GM12878 (cell line): ENCODE data around the gene OLFM2.

Source experiments
- BRCA1 ChIP-seq: IDR thresholded peaks from 2 replicates; pipeline ENCODE4 v1.6.1; 2011; ENCODE audit warnings: low read depth, low read length, improper control_type of control experiment
- CHD1 ChIP-seq: IDR thresholded peaks from 2 replicates; pipeline ENCODE4 v1.6.1; 2012; ENCODE audit warnings: low read depth, low read length, improper control_type of control experiment
- CREM ChIP-seq: IDR thresholded peaks from 2 replicates; pipeline ENCODE4 v1.6.1; 2014; ENCODE audit warnings: antibody characterized with exemption, low read depth
- CTCF ChIP-seq, 3 experiments: IDR thresholded peaks in 2 of 3; conservative IDR thresholded peaks in 1 of 3; 2 replicates each; pipeline ENCODE4 v1.5.1; 2011; ENCODE audit warnings: low read depth in 3 of 3, low read length in 3 of 3, mild to moderate bottlenecking in 3 of 3, control low read depth in 2 of 3, moderate library complexity in 2 of 3, inconsistent platforms in 1 of 3, mixed read lengths in 1 of 3; ENCODE audit not compliant: control insufficient read depth in 2 of 3, insufficient read depth in 1 of 3; ENCODE audit errors: extremely low read depth in 1 of 3
- ELK1 ChIP-seq: IDR thresholded peaks from 2 replicates; pipeline ENCODE4 v1.6.1; 2012; ENCODE audit warnings: low read depth, low read length, improper control_type of control experiment
- EP300 ChIP-seq, 2 experiments: fragments of 150-350 bp in 1 of 2; IDR thresholded peaks; 2 replicates each; pipeline ENCODE4 v1.6.1; 2011 to 2012; ENCODE audit warnings: low read depth in 2 of 2, low read length in 2 of 2, borderline replicate concordance in 1 of 2, improper control_type of control experiment in 1 of 2, inconsistent platforms in 1 of 2; ENCODE audit not compliant: control insufficient read depth in 1 of 2
- EZH2 ChIP-seq: IDR thresholded peaks from 2 replicates; pipeline ENCODE4 v1.6.1; 2012; ENCODE audit warnings: low read depth, mild to moderate bottlenecking, control low read depth, inconsistent platforms, low read length, borderline replicate concordance; ENCODE audit not compliant: control insufficient read depth
- HDAC6 ChIP-seq: fragments of 200-600 bp; sonication (generic); IDR thresholded peaks from one replicate; pipeline ENCODE4 v1.8.0; 2017; ENCODE audit warnings: antibody characterized with exemption; ENCODE audit not compliant: unreplicated experiment
- POLR2A ChIP-seq: IDR thresholded peaks from 2 replicates; pipeline ENCODE4 v1.6.1; 2011; ENCODE audit warnings: low read depth, mild to moderate bottlenecking, low read length
- ZNF274 ChIP-seq: IDR thresholded peaks from one replicate; pipeline ENCODE4 v1.8.0; 2011; ENCODE audit not compliant: insufficient read length, insufficient read depth

DNA sequence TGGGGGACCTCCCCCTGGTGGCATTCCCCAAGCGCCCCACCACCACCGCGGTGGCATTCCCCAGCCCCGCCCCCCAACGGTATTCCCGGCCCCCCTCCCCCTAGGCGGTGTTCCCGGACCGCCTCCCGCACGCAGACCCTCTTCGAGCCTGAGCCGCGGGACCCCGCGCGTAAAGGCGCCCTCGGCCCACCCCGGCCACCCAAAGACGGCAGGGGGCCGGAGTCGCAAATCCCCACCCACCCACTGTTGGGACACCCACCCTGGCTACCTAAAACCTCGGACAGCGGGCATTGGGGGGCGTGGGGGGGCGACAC is 22.4 kb downstream of the OLFM2 start:
- TF ChIP-seq HDAC6 (no peak), BRCA1 (no peak), CHD1 (no peak), ZNF274 (no peak), CREM (no peak), EP300 (IDR thresholded peaks at IDR 0.05; ENCODE audit: borderline replicate concordance in 1 of 2, control insufficient read depth in 1 of 2, low read depth in 2 of 2, low read length in 2 of 2) (no peak), CTCF (IDR thresholded peaks at IDR 0.05 in 2 of 3, conservative IDR thresholded peaks at IDR 0.05 in 1 of 3; ENCODE audit: control insufficient read depth in 2 of 3, extremely low read depth in 1 of 3, insufficient read depth in 1 of 3, low read depth in 3 of 3, low read length in 3 of 3) (no peak), ELK1 (no peak), EZH2 (no peak), POLR2A (no peak)
